Hematopoietic multipotent progenitor cell treated with erythropoietin and hydrocortisone succinate and interleukin-3 and kit ligand, for 6 days (in vitro differentiated cells): ENCODE results near the gene RFTN1.

ENCODE experiments used
- DNase-seq: peaks from one replicate; pipeline ENCODE4 v3.0.0-alpha.2; 2015

Gene RFTN1

GRCh38 chr3:16513141-16514020 is at the start of gene RFTN1:
Gene RFTN1 (minus strand): TSS chr3:16513699. CDS start chr3:16493869, 19,830 bp downstream.
- DNase-seq: peak; percentile 70

GRCh38 chr3:16559653-16560365 is 46.3 kb upstream of the RFTN1 start:
- peak; percentile 48 for DNase-seq

DNA sequence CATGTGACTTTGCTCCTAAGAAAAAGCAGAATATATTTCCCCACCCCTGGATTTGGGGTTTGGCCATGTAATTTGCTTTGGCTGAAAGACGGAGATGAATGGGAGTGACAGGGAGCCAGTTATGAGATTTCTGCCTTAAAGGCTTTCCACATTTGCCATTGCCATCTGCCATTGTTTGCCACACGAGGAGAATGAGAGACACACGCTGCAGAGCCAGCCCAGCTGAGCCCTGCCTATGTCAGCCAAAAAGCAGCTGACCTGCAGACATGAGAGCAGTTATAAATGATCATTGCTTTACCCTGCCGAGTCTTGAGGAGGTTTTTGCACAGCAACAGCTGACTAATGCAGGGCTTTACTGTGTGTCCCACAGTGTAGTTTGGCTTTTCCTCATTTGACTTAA is 40.6 kb upstream of the RFTN1 start:
- DNase-seq: no peak

DNA sequence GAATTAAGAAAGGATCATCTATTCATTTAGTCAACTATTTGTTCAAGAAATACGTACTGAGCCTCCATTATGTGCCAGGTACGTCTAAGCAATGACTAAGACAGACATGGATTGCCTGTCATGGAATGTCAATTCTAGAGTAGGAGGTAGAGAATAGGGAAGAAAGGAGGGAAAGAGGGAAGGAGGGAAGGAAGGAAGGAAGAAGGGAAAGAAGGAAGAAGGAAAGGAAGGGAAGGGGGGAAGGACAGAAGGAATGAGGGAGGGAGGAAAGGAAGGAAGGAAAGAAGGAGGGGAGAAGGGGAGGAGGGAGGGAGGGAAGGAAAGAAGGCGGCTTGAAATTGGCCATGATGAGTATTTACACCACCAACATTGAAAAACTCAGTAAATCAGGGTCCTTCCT is 39.3 kb upstream of the RFTN1 start:
- DNase-seq: no peak

- no peak for DNase-seq
These were observed 38.0 kb upstream of the RFTN1 start for GRCh38 chr3:16551342-16551976.

DNA sequence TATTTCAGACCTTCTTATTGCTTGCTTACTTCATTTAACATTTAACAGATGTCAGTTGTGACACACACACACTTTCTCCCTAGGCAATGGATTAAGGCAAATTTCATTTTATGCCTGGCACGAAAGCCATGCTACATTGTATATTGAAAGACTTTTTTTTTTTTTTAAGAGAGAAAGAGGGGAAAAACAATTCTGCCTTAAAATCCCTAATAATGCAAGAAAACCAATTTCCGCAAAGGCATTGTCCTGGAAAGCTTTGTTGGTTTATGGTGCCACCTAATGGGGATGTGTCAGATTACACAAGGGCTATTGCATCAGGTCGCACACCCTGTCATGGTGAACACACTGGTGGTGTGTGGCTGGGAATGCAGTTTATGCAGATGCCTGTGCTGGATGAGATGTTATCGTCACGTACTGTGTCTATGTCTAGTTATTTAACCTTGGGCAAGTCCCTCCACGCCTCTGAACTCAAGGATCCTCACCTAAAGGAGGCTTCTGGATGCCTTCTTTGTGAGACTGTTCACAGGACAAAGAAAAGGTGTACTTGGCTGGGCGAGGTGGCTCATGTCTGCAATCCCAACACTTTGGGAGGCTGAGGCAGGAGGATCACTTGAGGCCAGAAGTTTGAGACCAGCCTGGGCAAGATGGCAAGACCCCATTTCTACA is 37.3 kb upstream of the RFTN1 start:
- DNase-seq: peak; percentile 95

GRCh38 chr3:16550305-16550675 is 36.8 kb upstream of the RFTN1 start:
- no peak for DNase-seq

DNA sequence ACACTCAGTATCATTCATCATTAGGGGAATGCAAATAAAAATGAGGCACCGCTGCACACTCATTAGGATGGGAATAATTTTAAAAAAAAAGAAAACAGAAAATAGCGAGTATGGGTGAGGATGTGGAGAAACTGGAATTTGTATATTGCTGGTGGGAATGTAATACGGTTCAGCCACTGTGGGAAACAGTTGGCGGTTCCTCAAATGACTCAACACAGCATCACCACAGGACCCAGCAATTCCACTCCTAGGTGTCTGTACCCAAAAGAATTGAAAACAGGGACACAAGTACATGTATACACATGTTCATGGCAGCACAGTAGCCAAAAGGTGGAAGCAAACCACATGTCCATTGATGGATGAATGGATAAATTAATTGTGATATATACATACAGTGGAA is 35.2 kb upstream of the RFTN1 start:
- no peak for DNase-seq

- no peak for DNase-seq
These were observed 34.3 kb upstream of the RFTN1 start for GRCh38 chr3:16547561-16548357.

DNA sequence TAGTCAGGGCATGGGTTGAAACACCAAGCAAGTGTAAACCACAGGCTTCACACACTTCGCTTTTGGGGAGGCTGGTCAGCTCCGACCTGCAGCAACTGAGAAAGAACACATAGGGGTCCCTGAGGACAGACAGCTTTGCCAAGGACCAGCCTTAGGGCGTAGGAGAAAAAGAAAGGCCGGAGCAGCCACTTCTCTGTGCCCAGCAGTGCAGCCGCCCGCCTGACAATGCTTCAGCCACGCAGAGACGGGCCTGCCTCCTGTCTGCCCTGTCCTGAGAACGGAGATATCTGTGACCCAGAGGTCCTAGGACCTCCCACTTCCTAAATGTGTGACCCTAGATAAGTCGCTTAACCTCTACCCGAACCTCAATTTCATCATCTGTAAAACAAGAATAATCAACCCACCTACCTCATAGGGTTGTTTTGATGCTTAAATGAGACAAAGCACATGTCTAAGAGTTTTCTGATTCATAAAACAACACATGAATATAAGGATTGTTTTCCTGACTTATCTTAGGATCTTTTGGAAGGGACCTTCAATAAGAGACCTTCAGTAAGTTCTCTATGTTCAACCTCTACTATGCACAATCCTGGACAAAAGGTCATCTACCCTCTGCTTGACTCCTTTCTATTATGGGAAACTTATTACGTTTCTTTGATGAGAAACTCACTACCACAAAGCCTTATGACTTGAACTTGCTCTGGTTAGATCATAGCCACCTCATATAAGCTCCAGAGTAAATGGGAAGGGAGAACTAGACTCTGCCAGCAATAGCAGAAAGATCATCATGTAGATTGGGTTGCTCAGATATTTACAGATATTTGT is 32.9 kb upstream of the RFTN1 start:
- DNase-seq: peak; percentile 89

GRCh38 chr3:16545413-16546185 is 32.1 kb upstream of the RFTN1 start:
- DNase-seq: no peak

DNA sequence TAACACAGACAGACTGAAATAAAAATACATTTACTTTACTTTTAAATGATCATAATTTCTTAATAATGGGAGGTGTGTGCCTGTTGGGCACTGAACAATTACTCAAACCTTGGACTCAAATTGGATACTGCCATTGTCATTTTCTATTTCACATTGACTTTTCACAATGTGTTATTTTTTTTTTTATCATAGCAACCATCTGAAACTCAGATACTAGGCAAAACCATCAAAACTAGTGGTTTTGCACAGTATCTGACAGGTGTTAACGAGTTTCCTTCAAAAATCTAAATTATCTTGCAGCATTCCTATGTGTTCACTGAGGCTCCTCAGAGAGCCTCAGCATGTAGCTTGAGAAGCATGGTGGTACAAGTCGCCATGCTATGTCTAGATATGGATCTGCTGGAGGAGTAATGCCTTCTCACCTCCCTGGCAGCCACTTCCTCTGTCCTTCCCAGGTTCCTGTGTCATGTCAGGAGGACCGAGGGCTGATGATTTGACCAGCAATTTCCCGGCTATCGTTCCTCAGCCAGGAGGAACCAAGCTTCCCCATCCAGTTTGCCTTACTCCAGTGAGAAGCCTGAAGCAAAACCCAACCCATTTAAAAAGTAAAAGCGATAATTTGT is 29.9 kb upstream of the RFTN1 start:
- no peak for DNase-seq

DNA sequence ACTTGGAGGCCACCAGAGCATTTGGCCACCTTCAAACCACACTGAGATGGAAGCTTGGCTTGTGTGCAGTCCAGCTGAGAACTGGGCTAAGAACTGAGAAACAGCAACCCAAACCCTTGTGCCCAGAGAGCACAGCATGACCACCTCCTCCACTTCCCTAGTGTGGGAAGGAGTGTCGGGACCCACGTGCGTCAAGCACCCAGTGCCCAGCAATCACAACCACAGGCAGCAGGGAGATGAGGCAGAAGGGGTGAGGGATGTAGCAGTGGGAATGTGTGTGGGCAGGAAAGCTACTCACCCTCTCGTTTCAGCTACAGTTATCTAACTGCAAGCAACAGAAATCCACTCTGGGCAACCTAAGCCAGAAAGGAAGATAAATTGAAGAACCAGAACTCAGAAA is 25.0 kb upstream of the RFTN1 start:
- DNase-seq: no peak

DNA sequence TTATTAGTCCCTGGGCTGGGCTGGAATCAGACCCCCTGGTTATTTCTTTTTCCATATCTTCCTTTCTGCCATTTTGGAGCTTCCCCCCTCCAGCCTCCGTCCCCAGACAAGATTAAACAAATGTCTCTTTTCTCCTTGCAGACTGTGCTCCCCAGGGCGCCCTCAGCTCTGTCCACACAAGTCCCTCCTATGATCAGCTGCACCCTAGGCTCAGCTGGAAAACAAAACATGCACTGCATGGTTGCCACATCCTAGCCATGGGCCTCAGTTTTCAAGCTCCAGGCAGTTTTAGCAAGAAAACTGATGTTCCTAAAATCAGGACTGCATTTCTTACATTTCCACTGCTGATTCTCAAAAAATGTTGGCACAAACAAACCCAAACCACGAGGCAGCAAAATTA is 23.5 kb upstream of the RFTN1 start:
- no peak for DNase-seq

DNA sequence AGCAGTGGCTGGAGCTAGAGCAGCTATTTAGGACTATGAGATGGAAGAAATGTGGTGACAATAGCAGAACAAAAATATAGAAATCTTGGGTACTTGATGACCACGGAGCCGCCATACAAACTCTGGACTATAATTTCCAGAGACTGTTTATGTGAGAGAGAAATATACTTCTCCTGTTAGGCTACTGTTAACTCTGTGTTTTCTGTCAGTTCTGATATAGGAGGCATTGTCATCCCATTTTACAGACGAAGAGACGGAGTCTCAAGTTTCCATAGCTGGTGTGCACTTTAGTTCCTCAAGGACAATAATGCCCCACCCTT is 22.8 kb upstream of the RFTN1 start:
- no peak for DNase-seq

DNA sequence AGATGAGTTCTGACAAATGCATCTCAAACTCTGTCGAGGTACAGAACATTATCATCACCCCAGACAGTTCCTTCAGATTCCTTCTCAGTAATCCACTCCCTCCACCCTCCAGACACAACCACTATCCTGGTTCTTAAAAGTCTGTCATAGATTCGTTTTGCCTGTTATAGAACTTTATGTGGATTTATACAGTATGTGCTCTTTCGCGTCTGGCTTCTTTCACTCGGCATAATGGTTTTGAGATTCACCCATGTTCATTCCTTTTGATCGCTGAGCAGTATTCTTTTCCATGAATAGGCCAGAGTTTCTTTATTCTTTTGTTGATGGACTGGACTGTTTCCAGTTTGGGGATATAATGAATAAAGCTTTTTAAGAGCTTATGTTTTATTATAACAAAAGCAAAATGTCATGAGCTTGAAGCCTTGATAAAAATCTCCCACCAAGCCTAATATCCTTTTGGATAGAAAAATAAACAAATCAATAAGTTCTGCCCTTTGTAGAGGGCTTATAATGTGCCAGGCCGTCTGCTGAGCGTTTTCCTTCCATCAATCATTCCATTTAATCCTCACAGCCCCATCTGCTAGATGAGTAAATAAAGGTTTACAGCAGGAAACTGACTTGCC is 21.3 kb upstream of the RFTN1 start:
- no peak for DNase-seq

DNA sequence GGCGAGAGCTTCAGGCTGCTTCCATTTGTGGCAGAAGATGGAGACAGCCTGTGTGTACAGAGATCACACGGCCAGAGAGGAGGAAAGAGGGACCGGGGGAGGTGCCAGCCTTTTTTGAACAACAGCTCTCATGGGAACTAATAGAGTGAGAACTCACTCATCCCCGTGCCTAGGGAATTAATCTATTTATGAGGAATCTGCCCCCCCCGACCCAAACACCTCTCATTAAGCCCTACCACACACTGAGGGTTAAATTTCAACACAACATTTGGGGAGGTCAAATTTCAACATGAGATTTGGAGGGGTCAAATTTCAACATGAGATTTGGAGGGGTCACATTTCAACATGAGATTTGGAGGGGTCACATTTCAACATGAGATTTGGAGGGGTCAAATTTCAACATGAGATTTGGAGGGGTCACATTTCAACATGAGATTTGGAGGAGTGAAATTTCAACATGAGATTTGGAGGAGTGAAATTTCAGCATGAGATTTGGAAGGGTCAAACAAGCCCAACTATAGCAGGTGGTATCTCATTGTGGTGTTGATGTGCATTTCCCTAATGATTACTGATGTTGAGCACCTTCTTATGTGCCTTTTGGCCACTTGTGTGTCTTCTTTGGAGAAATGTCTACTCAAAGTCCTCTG is 20.6 kb upstream of the RFTN1 start:
- DNase-seq: no peak

GRCh38 chr3:16529264-16529663 is 15.8 kb upstream of the RFTN1 start:
- DNase-seq: no peak

DNA sequence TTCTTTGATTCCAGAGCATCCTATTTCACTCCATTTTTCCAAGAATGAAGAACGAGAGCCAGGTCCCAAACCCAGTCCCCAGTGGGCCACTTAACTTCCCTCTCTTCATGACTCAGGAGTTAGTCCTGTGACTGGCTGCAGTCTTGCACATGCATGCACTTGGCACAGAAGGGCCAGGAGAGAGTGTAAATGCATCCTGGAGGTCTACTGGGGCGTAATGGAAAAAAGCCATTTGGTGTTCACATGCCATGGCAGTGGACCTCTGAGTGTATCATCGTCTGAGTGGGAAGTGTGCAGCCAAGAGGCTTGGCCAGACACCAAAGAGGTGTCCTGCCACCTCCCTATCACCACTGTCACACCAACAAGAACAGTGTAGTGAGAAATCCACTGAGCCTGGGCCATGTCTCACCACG is 15.1 kb upstream of the RFTN1 start:
- no peak for DNase-seq
